Calu3 (cell line): ENCODE measurements around the gene ZNF337. TPM values are rescaled to one million over a fixed set of nuclear protein-coding genes. Genes with fewer than 3 reads are reported as not detected.
"Not testable (repeated sequence)": the region's sequence is repeated elsewhere in the genome, so short reads cannot be mapped to it uniquely, and the experiment has no call there.

ENCODE experiments used
- BruUV-seq: library from RNA; stranded (reverse); fragments of 400-500 nt; replicated peaks from 2 replicates; lab custom pipeline; 2021; lab: Mats Ljungman, UMichigan
- CTCF ChIA-PET: fragments of 300-600 bp; sonication (Branson Sonifier 250); formaldehyde crosslinking; loops from one replicate; lab custom pipeline; 2022; ENCODE audit warnings: antibody characterized with exemption; lab: Charles Lee
- DNase-seq: peaks from one replicate; pipeline ENCODE4 v3.0.0; 2022
- H3K27ac Mint-ChIP-seq: one replicate; pipeline ENCODE4 v1.8.0; 2022; ENCODE audit warnings: mixed read lengths; ENCODE audit not compliant: unreplicated experiment
- H3K27me3 Mint-ChIP-seq: one replicate; pipeline ENCODE4 v1.8.0; 2022; ENCODE audit warnings: mixed read lengths; ENCODE audit not compliant: unreplicated experiment
- H3K36me3 Mint-ChIP-seq: one replicate; pipeline ENCODE4 v1.8.0; 2022; ENCODE audit warnings: mild to moderate bottlenecking, moderate library complexity, mixed read lengths; ENCODE audit not compliant: insufficient read depth, unreplicated experiment
- H3K4me1 Mint-ChIP-seq: one replicate; pipeline ENCODE4 v1.8.0; 2022; ENCODE audit warnings: mild to moderate bottlenecking, low read depth, mixed read lengths; ENCODE audit not compliant: unreplicated experiment
- H3K4me3 Mint-ChIP-seq: one replicate; pipeline ENCODE4 v1.8.0; 2022; ENCODE audit warnings: mild to moderate bottlenecking, low read depth, moderate library complexity, mixed read lengths; ENCODE audit not compliant: unreplicated experiment
- H3K9me3 Mint-ChIP-seq: one replicate; pipeline ENCODE4 v1.8.0; 2022; ENCODE audit warnings: low read depth, mixed read lengths; ENCODE audit not compliant: unreplicated experiment
- CTCF ChIP-seq: fragments of 200-600 bp; IDR thresholded peaks from one replicate; pipeline ENCODE4 v1.8.0; 2022; ENCODE audit warnings: antibody characterized with exemption; ENCODE audit not compliant: unreplicated experiment
- intact Hi-C: fragments of 100-400 bp; cut with micrococcal nuclease; formaldehyde crosslinking; loops from one replicate; pipeline ENCODE4 v1.10.0; 2022; ENCODE audit not compliant: unreplicated experiment
- total RNA-seq: library from RNA; stranded (reverse); gene quantifications from 2 replicates; pipeline ENCODE4 v1.2.3, GENCODE V29; 2022

Gene ZNF337
- total RNA-seq, 1 experiment from 2014 or later, result 6.6 TPM

- CTCF ChIA-PET, result no interaction called here
- Mint-ChIP-seq H3K4me3 (no peak overlapping the region), H3K27me3 (no peaks in the 10 kb centered on the region), H3K27ac (no peak overlapping the region), H3K36me3 (peaks cover 5% of the 10 kb centered on the region), H3K4me1 (no peaks in the 10 kb centered on the region), H3K9me3 (no peaks in the 10 kb centered on the region)
- intact Hi-C loops, result no loop called here
- no TSS peak for BruUV-seq
- DNase-seq, result no peak
- no peak for TF ChIP-seq CTCF
These were observed 11.2 kb downstream of the ZNF337 start for GRCh38 chr20:25685276-25686080.

GRCh38 chr20:25683826-25684225 lies 12.8 kb downstream of the ZNF337 start:
- H3K4me3 Mint-ChIP-seq, BruUV-seq, H3K27me3 Mint-ChIP-seq, DNase-seq, CTCF ChIA-PET, H3K36me3 Mint-ChIP-seq, H3K9me3 Mint-ChIP-seq, intact Hi-C loops, H3K27ac Mint-ChIP-seq, H3K4me1 Mint-ChIP-seq: not testable (repeated sequence)

- no peak for DNase-seq
- intact Hi-C loops, result no loop called here
- CTCF ChIA-PET, result no interaction called here
- no peak overlapping the region for H3K4me3 Mint-ChIP-seq
- peaks cover 5% of the 10 kb centered on the region for H3K36me3 Mint-ChIP-seq
- TF ChIP-seq CTCF, result no peak
- H3K27ac Mint-ChIP-seq, result no peak overlapping the region
- BruUV-seq, result no TSS peak
- no peaks in the 10 kb centered on the region for H3K9me3 Mint-ChIP-seq
- H3K4me1 Mint-ChIP-seq, result no peaks in the 10 kb centered on the region
- H3K27me3 Mint-ChIP-seq, result no peaks in the 10 kb centered on the region
These were observed 13.6 kb downstream of the ZNF337 start for GRCh38 chr20:25683050-25683449.

GRCh38 chr20:25676164-25676809 lies 20.4 kb downstream of the ZNF337 start:
- H3K4me3 Mint-ChIP-seq, result no peak overlapping the region
- CTCF ChIA-PET, result no interaction called here
- DNase-seq, result no peak
- H3K9me3 Mint-ChIP-seq, result no peaks in the 10 kb centered on the region
- H3K27ac Mint-ChIP-seq, result no peak overlapping the region
- peaks cover 9% of the 10 kb centered on the region for H3K36me3 Mint-ChIP-seq
- no peak for TF ChIP-seq CTCF
- no peaks in the 10 kb centered on the region for H3K4me1 Mint-ChIP-seq
- no TSS peak for BruUV-seq
- no peaks in the 10 kb centered on the region for H3K27me3 Mint-ChIP-seq
- intact Hi-C loops, result no loop called here

GRCh38 chr20:25675161-25675560 lies 21.5 kb downstream of the ZNF337 start:
- Mint-ChIP-seq H3K27ac (no peak overlapping the region), H3K36me3 (peaks cover 9% of the 10 kb centered on the region)
- BruUV-seq, result no TSS peak

More at GRCh38 chr20:25675161-25675560, 21.5 kb downstream of the ZNF337 start:
- H3K9me3 Mint-ChIP-seq, result no peaks in the 10 kb centered on the region
- TF ChIP-seq CTCF, result no peak
- H3K4me1 Mint-ChIP-seq, result no peaks in the 10 kb centered on the region
- intact Hi-C loops, result no loop called here
- no peak for DNase-seq
- no peaks in the 10 kb centered on the region for H3K27me3 Mint-ChIP-seq
- H3K4me3 Mint-ChIP-seq, result no peak overlapping the region
- CTCF ChIA-PET, result no interaction called here
